ENCODE measurements around the gene CRIM1.

Gene CRIM1

DNA sequence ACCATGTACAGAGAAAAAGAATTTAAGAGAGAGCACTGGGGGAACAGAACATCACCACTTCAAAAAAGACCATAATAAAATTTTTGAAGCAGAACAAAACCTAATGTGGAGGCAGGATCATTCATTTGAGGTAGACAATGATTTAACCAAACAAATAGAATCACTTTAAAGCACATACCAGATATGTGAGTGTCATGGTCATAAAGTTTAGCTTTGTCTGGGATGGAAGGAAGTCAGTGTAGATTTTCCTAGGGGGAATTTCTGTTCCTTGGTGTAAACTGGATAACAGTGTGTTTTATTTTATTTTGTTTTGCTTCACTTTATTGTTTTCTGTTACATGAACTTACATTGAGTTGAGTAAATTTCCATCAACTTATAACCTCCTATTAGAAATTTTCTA lies 120.8 kb downstream of the CRIM1 start:
- no peaks in the 10 kb centered on the region for H3K9me2 ChIP-seq (replicated peaks; ENCODE audit: low read depth, low read length)
- no peaks in the 10 kb centered on the region for H3K4me1 ChIP-seq (ENCODE audit: insufficient read depth, low read length, poor library complexity, severe bottlenecking)
- H3K4me2 ChIP-seq (ENCODE audit: low read depth, low read length, poor library complexity, severe bottlenecking): no peak overlapping the region
- no peak overlapping the region for H3K4me3 ChIP-seq (ENCODE audit: low read length, poor library complexity, severe bottlenecking)
- no peaks in the 10 kb centered on the region for H3F3A ChIP-seq (ENCODE audit: low read depth)
- no peaks in the 10 kb centered on the region for H3K27me3 ChIP-seq (ENCODE audit: insufficient read depth, low read length, poor library complexity, severe bottlenecking)
- no peaks in the 10 kb centered on the region for H4K20me1 ChIP-seq (ENCODE audit: insufficient read depth, low read length, poor library complexity, severe bottlenecking)
- H3K36me3 ChIP-seq (ENCODE audit: insufficient read depth, low read length): no peaks in the 10 kb centered on the region; the same call in 1 of the 2 replicates
- H3K9me3 ChIP-seq (ENCODE audit: insufficient read depth, low read depth, low read length): peaks cover 6% of the 10 kb centered on the region
- H3K79me2 ChIP-seq (ENCODE audit: insufficient read depth, low read length): no peaks in the 10 kb centered on the region
- H2AFZ ChIP-seq (ENCODE audit: low read length): no peak overlapping the region
- TF ChIP-seq EZH2phosphoT487 (IDR thresholded peaks at IDR 0.05; ENCODE audit: borderline replicate concordance) (no peak), CTCF (conservative IDR thresholded peaks at IDR 0.05; ENCODE audit: low read length) (no peak)
- H3K9ac ChIP-seq (ENCODE audit: low read depth, low read length, poor library complexity, severe bottlenecking): no peak overlapping the region

GRCh38 chr2:36477315-36477714 lies 121.7 kb downstream of the CRIM1 start:
- Histone ChIP-seq H3F3A (ENCODE audit: low read depth) (no peaks in the 10 kb centered on the region), H3K36me3 (ENCODE audit: insufficient read depth, low read length) (no peaks in the 10 kb centered on the region; the same call in 1 of the 2 replicates), H2AFZ (ENCODE audit: low read length) (no peak overlapping the region), H3K4me1 (ENCODE audit: insufficient read depth, low read length, poor library complexity, severe bottlenecking) (no peaks in the 10 kb centered on the region), H3K4me3 (ENCODE audit: low read length, poor library complexity, severe bottlenecking) (no peak overlapping the region), H3K27me3 (ENCODE audit: insufficient read depth, low read length, poor library complexity, severe bottlenecking) (no peaks in the 10 kb centered on the region), H3K9me3 (ENCODE audit: insufficient read depth, low read depth, low read length) (peaks cover 6% of the 10 kb centered on the region), H3K79me2 (ENCODE audit: insufficient read depth, low read length) (no peaks in the 10 kb centered on the region), H3K9ac (ENCODE audit: low read depth, low read length, poor library complexity, severe bottlenecking) (no peak overlapping the region), H3K4me2 (ENCODE audit: low read depth, low read length, poor library complexity, severe bottlenecking) (no peak overlapping the region), H4K20me1 (ENCODE audit: insufficient read depth, low read length, poor library complexity, severe bottlenecking) (no peaks in the 10 kb centered on the region), H3K9me2 (replicated peaks; ENCODE audit: low read depth, low read length) (no peaks in the 10 kb centered on the region)
- no peak for TF ChIP-seq CTCF (conservative IDR thresholded peaks at IDR 0.05; ENCODE audit: low read length)
- no peak for TF ChIP-seq EZH2phosphoT487 (IDR thresholded peaks at IDR 0.05; ENCODE audit: borderline replicate concordance)

- Histone ChIP-seq H3K79me2 (ENCODE audit: insufficient read depth, low read length) (no peaks in the 10 kb centered on the region), H3K4me1 (ENCODE audit: insufficient read depth, low read length, poor library complexity, severe bottlenecking) (no peaks in the 10 kb centered on the region), H3K9me2 (replicated peaks; ENCODE audit: low read depth, low read length) (no peaks in the 10 kb centered on the region), H3F3A (ENCODE audit: low read depth) (no peaks in the 10 kb centered on the region), H2AFZ (ENCODE audit: low read length) (no peak overlapping the region), H3K4me2 (ENCODE audit: low read depth, low read length, poor library complexity, severe bottlenecking) (no peak overlapping the region), H3K36me3 (ENCODE audit: insufficient read depth, low read length) (no peaks in the 10 kb centered on the region; the same call in 1 of the 2 replicates), H3K4me3 (ENCODE audit: low read length, poor library complexity, severe bottlenecking) (no peak overlapping the region), H4K20me1 (ENCODE audit: insufficient read depth, low read length, poor library complexity, severe bottlenecking) (no peaks in the 10 kb centered on the region), H3K9me3 (ENCODE audit: insufficient read depth, low read depth, low read length) (peaks cover 6% of the 10 kb centered on the region), H3K27me3 (ENCODE audit: insufficient read depth, low read length, poor library complexity, severe bottlenecking) (no peaks in the 10 kb centered on the region), H3K9ac (ENCODE audit: low read depth, low read length, poor library complexity, severe bottlenecking) (no peak overlapping the region)
- TF ChIP-seq EZH2phosphoT487 (IDR thresholded peaks at IDR 0.05; ENCODE audit: borderline replicate concordance) (no peak), CTCF (conservative IDR thresholded peaks at IDR 0.05; ENCODE audit: low read length) (no peak)
Measured at GRCh38 chr2:36477746-36478145, 122.2 kb downstream of the CRIM1 start.

Data from Loucy (cell line).